Hematopoietic multipotent progenitor cell (in vitro differentiated cells): Measurements from ENCODE around the gene EYA2. TPM values are rescaled to one million over a fixed set of nuclear protein-coding genes. Genes with fewer than 3 reads are reported as not detected.

Experiments
- DNase-seq, 3 donors: peaks; one replicate each; pipeline ENCODE4 v3.0.0-alpha.2; 2011 to 2015; ENCODE audit warnings: low read depth in 2 of 3, low spot score in 2 of 3
- total RNA-seq: library from RNA; depleted of rRNA; stranded (reverse); fragments of >200 nt; gene quantifications from one replicate; pipeline ENCODE4 v1.2.3, GENCODE V29; 2012

EYA2 gene
- total RNA-seq, 1 donor, result not detected

- no peak for DNase-seq
These were observed 135.7 kb downstream of the EYA2 start for GRCh38 chr20:47030271-47030810.

GRCh38 chr20:47031004-47031403, 136.4 kb downstream of the EYA2 start:
- DNase-seq, result no peak

GRCh38 chr20:47031821-47032220, 137.2 kb downstream of the EYA2 start:
- no peak for DNase-seq

GRCh38 chr20:47032933-47033578, 138.4 kb downstream of the EYA2 start:
- no peak for DNase-seq

- DNase-seq, result no peak
These were observed 139.0 kb downstream of the EYA2 start for GRCh38 chr20:47033665-47034064.

GRCh38 chr20:47035026-47035590, 140.5 kb downstream of the EYA2 start:
- no peak for DNase-seq

GRCh38 chr20:47036091-47036870, 141.6 kb downstream of the EYA2 start:
- DNase-seq, result no peak

- peak in 2 of 3 donors; percentile 5 to 36 for DNase-seq
These were observed 144.2 kb downstream of the EYA2 start for GRCh38 chr20:47038566-47039560.

GRCh38 chr20:47040506-47041125, 146.0 kb downstream of the EYA2 start:
- peak in 2 of 3 donors; percentile 16 to 26 for DNase-seq

- no peak for DNase-seq
These were observed 146.8 kb downstream of the EYA2 start for GRCh38 chr20:47041396-47041899.

GRCh38 chr20:47042464-47042863, 147.8 kb downstream of the EYA2 start:
- no peak for DNase-seq

- no peak for DNase-seq
These were observed 148.4 kb downstream of the EYA2 start for GRCh38 chr20:47043086-47043485.

GRCh38 chr20:47044938-47045337, 150.3 kb downstream of the EYA2 start:
- no peak for DNase-seq

GRCh38 chr20:47048054-47048453, 153.4 kb downstream of the EYA2 start:
- DNase-seq, result no peak

GRCh38 chr20:47049771-47050170, 155.1 kb downstream of the EYA2 start:
- DNase-seq, result peak in 2 of 3 donors; percentile 1 to 3

GRCh38 chr20:47050996-47051395, 156.4 kb downstream of the EYA2 start:
- DNase-seq, result no peak

- DNase-seq, result no peak
These were observed 157.4 kb downstream of the EYA2 start for GRCh38 chr20:47051936-47052526.

GRCh38 chr20:47054506-47054905, 159.9 kb downstream of the EYA2 start:
- no peak for DNase-seq

- no peak for DNase-seq
These were observed 160.3 kb downstream of the EYA2 start for GRCh38 chr20:47054945-47055344.
